Trophoblast cell (in vitro differentiated cells and primary cell): ENCODE results near the gene CCDC85A.
A peak's percentile ranks its signal among the peaks of the same experiment; 100 is the strongest.

Source experiments
- DNase-seq, 2 donors: peaks; one replicate each; pipeline ENCODE4 v3.0.0-alpha.2; 2016
- H2AFZ ChIP-seq: 2 replicates; pipeline ENCODE4 v1.6.1; 2013; ENCODE audit warnings: low read length, moderate library complexity, mild to moderate bottlenecking; ENCODE audit not compliant: insufficient read depth, poor library complexity
- H2AK5ac ChIP-seq: 2 replicates; pipeline ENCODE4 v1.6.1; 2013; ENCODE audit warnings: mild to moderate bottlenecking, low read length
- H2BK120ac ChIP-seq: 2 replicates; pipeline ENCODE4 v1.6.1; 2013; ENCODE audit warnings: low read length, mild to moderate bottlenecking, moderate library complexity; ENCODE audit not compliant: insufficient read depth, poor library complexity
- H2BK12ac ChIP-seq: 2 replicates; pipeline ENCODE4 v1.6.1; 2013; ENCODE audit warnings: mild to moderate bottlenecking, low read length, moderate library complexity
- H2BK5ac ChIP-seq: 2 replicates; pipeline ENCODE4 v1.6.1; 2013; ENCODE audit warnings: low read length, low read depth, moderate library complexity, mild to moderate bottlenecking; ENCODE audit not compliant: poor library complexity
- H3K14ac ChIP-seq: 2 replicates; pipeline ENCODE4 v1.6.1; 2013; ENCODE audit warnings: mild to moderate bottlenecking, low read length
- H3K18ac ChIP-seq: 2 replicates; pipeline ENCODE4 v1.6.1; 2013; ENCODE audit warnings: mild to moderate bottlenecking, low read length
- H3K23ac ChIP-seq: 2 replicates; pipeline ENCODE4 v1.6.1; 2013; ENCODE audit warnings: low read length
- H3K27ac ChIP-seq: 2 replicates; pipeline ENCODE4 v1.5.1; 2013; ENCODE audit warnings: low read depth, mild to moderate bottlenecking, inconsistent platforms, low read length, moderate library complexity
- H3K27me3 ChIP-seq: 2 replicates; pipeline ENCODE4 v1.6.1; 2013; ENCODE audit warnings: inconsistent platforms, mild to moderate bottlenecking, low read length, moderate library complexity; ENCODE audit not compliant: insufficient read depth
- H3K36me3 ChIP-seq, 2 experiments: 1 replicate in 1 of 2; 2 replicates in 1 of 2; pipeline ENCODE4 v1.6.1; 2013; ENCODE audit warnings: low read length in 2 of 2, mild to moderate bottlenecking in 2 of 2, moderate library complexity in 1 of 2; ENCODE audit not compliant: insufficient read depth in 2 of 2, control insufficient read depth in 1 of 2
- H3K4ac ChIP-seq: 2 replicates; pipeline ENCODE4 v1.6.1; 2013; ENCODE audit warnings: low read depth, mild to moderate bottlenecking, low read length, moderate library complexity
- H3K4me1 ChIP-seq, 2 experiments: 1 replicate in 1 of 2; 2 replicates in 1 of 2; pipeline ENCODE4 v1.6.1; 2013; ENCODE audit warnings: low read length in 2 of 2, mild to moderate bottlenecking in 2 of 2, moderate library complexity in 1 of 2; ENCODE audit not compliant: insufficient read depth in 2 of 2, control insufficient read depth in 1 of 2
- H3K4me2 ChIP-seq: 2 replicates; pipeline ENCODE4 v1.6.1; 2013; ENCODE audit warnings: inconsistent platforms, mild to moderate bottlenecking, low read length, moderate library complexity
- H3K4me3 ChIP-seq: 2 replicates; pipeline ENCODE4 v1.5.1; 2013; ENCODE audit warnings: mild to moderate bottlenecking, low read depth, low read length, inconsistent platforms
- H3K79me1 ChIP-seq: one replicate; pipeline ENCODE4 v1.6.1; 2013; ENCODE audit warnings: low read length
- H3K79me2 ChIP-seq: 2 replicates; pipeline ENCODE4 v1.6.1; 2013; ENCODE audit warnings: low read length, mild to moderate bottlenecking; ENCODE audit not compliant: control insufficient read depth, insufficient read depth, poor library complexity
- H3K9ac ChIP-seq: 2 replicates; pipeline ENCODE4 v1.6.1; 2013; ENCODE audit warnings: mild to moderate bottlenecking, low read length
- H3K9me3 ChIP-seq: 2 replicates; pipeline ENCODE4 v1.6.1; 2013; ENCODE audit warnings: low read depth, mild to moderate bottlenecking, control low read depth, inconsistent platforms, low read length; ENCODE audit not compliant: insufficient read depth
- H4K12ac ChIP-seq: 2 replicates; pipeline ENCODE4 v1.6.1; 2013; ENCODE audit warnings: low read depth, mild to moderate bottlenecking, low read length, moderate library complexity
- H4K8ac ChIP-seq: 2 replicates; pipeline ENCODE4 v1.6.1; 2013; ENCODE audit warnings: low read depth, mild to moderate bottlenecking, low read length, moderate library complexity
- H4K91ac ChIP-seq: one replicate; pipeline ENCODE4 v1.6.1; 2013; ENCODE audit warnings: low read depth, mild to moderate bottlenecking, low read length, moderate library complexity
- WGBS: extraction: QIAGEN DNeasy Blood & Tissue Kit; methylation state at CpG from one replicate; pipeline ENCODE4 v1.1.7; 2013; ENCODE audit warnings: missing lambda C conversion rate; ENCODE audit not compliant: insufficient read length, insufficient coverage; ENCODE audit errors: extremely low coverage; 5-methylcytosine and 5-hydroxymethylcytosine counted together

CCDC85A gene

GRCh38 chr2:56369316-56369715 lies 185.5 kb downstream of the CCDC85A start:
- Histone ChIP-seq H3K4me3 (no peak overlapping the region), H4K91ac (no peak overlapping the region), H2BK5ac (no peak overlapping the region), H3K9ac (no peak overlapping the region), H3K36me3 (no peaks in the 10 kb centered on the region), H3K27ac (no peak overlapping the region), H3K23ac (no peak overlapping the region), H3K79me1 (no peaks in the 10 kb centered on the region), H3K27me3 (no peaks in the 10 kb centered on the region), H4K12ac (no peak overlapping the region), H3K9me3 (no peaks in the 10 kb centered on the region), H2AFZ (no peak overlapping the region), H2AK5ac (no peak overlapping the region), H2BK12ac (no peak overlapping the region), H3K18ac (no peak overlapping the region), H3K4ac (no peak overlapping the region), H3K79me2 (no peaks in the 10 kb centered on the region), H3K4me2 (no peak overlapping the region), H3K4me1 (no peaks in the 10 kb centered on the region), H4K8ac (no peak overlapping the region), H2BK120ac (no peak overlapping the region), H3K14ac (no peak overlapping the region)
- WGBS = 100% methylated on average over 1 of the region's 2 CpGs
- DNase-seq = no peak

- WGBS = no CpG with 5 or more reads among the region's 6 CpGs
- no peak overlapping the region for H2BK120ac ChIP-seq
- H3K4ac ChIP-seq = no peak overlapping the region
- H3K18ac ChIP-seq = no peak overlapping the region
- H3K23ac ChIP-seq = no peak overlapping the region
- no peaks in the 10 kb centered on the region for H3K36me3 ChIP-seq
- no peak overlapping the region for H2AFZ ChIP-seq
- H2AK5ac ChIP-seq = no peak overlapping the region
- no peaks in the 10 kb centered on the region for H3K79me1 ChIP-seq
- H4K91ac ChIP-seq = no peak overlapping the region
- no peak overlapping the region for H3K4me2 ChIP-seq
- H3K27me3 ChIP-seq = no peaks in the 10 kb centered on the region
- H3K14ac ChIP-seq = no peak overlapping the region
- no peak overlapping the region for H4K12ac ChIP-seq
- DNase-seq = no peak
- no peaks in the 10 kb centered on the region for H3K9me3 ChIP-seq
- no peak overlapping the region for H2BK12ac ChIP-seq
- no peak overlapping the region for H3K4me3 ChIP-seq
- no peak overlapping the region for H3K27ac ChIP-seq
- no peak overlapping the region for H4K8ac ChIP-seq
- H3K4me1 ChIP-seq = no peaks in the 10 kb centered on the region
- no peak overlapping the region for H2BK5ac ChIP-seq
- H3K9ac ChIP-seq = no peak overlapping the region
- no peaks in the 10 kb centered on the region for H3K79me2 ChIP-seq
These were observed 188.4 kb downstream of the CCDC85A start for GRCh38 chr2:56372071-56372656.

DNA sequence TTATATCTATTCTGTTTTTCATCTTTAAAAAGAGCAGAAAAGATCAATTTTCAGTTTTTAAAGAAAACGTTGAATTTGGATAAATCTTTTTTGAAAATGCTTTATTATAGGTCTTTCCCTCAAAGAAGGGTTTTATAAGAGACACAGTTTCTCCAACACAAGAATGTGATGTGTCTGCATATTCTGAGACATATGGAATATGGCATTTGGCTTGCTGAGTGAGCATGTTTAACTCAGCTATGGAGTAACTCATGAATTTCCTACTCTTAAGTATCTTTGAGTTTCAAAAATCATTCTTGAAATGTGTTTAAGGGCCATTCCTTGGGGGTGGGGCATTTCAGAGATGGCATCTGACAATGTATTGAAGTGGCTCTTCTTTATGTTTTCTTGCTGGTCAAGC lies 191.5 kb downstream of the CCDC85A start:
- Histone ChIP-seq H3K79me2 (no peaks in the 10 kb centered on the region), H3K79me1 (no peaks in the 10 kb centered on the region), H3K18ac (no peak overlapping the region), H3K36me3 (no peaks in the 10 kb centered on the region), H3K4me3 (no peak overlapping the region), H3K23ac (no peak overlapping the region), H2BK120ac (no peak overlapping the region), H2AFZ (no peak overlapping the region), H2BK5ac (no peak overlapping the region), H3K27ac (no peak overlapping the region), H4K8ac (no peak overlapping the region), H3K4ac (no peak overlapping the region), H3K9me3 (no peaks in the 10 kb centered on the region), H3K4me2 (no peak overlapping the region), H2BK12ac (no peak overlapping the region), H4K91ac (no peak overlapping the region), H3K9ac (no peak overlapping the region), H3K4me1 (peaks cover 0 to under 1% of the 10 kb centered on the region in 2 experiments), H4K12ac (no peak overlapping the region), H2AK5ac (no peak overlapping the region), H3K27me3 (no peaks in the 10 kb centered on the region), H3K14ac (no peak overlapping the region)
- no peak for DNase-seq
- WGBS = no CpG with 5 or more reads among the region's 1 CpG

- Histone ChIP-seq H3K27me3 (no peaks in the 10 kb centered on the region), H3K18ac (no peak overlapping the region), H3K4me3 (no peak overlapping the region), H2BK120ac (no peak overlapping the region), H3K23ac (no peak overlapping the region), H2AK5ac (no peak overlapping the region), H2AFZ (no peak overlapping the region), H3K79me2 (no peaks in the 10 kb centered on the region), H3K79me1 (no peaks in the 10 kb centered on the region), H4K91ac (no peak overlapping the region), H2BK5ac (no peak overlapping the region), H3K4me2 (no peak overlapping the region), H3K4me1 (peaks cover 0 to 2% of the 10 kb centered on the region in 2 experiments), H3K9me3 (no peaks in the 10 kb centered on the region), H2BK12ac (no peak overlapping the region), H4K12ac (no peak overlapping the region), H3K9ac (no peak overlapping the region), H3K4ac (no peak overlapping the region), H4K8ac (no peak overlapping the region), H3K27ac (no peak overlapping the region), H3K14ac (no peak overlapping the region), H3K36me3 (no peaks in the 10 kb centered on the region)
- WGBS = no CpG with 5 or more reads among the region's 2 CpGs
- peak in 1 of 2 donors; percentile 15 for DNase-seq
These were observed 193.2 kb downstream of the CCDC85A start for GRCh38 chr2:56376699-56377665.
